GM19324 (cell line): ENCODE data around the gene CERK.

Source experiments
- ATAC-seq: cut with Tn5 transposase; IDR thresholded peaks from one replicate; pipeline ENCODE4 v1.9.1; 2021; ENCODE audit warnings: mild to moderate bottlenecking, moderate library complexity; ENCODE audit not compliant: unreplicated experiment, low FRiP score

Gene CERK

DNA sequence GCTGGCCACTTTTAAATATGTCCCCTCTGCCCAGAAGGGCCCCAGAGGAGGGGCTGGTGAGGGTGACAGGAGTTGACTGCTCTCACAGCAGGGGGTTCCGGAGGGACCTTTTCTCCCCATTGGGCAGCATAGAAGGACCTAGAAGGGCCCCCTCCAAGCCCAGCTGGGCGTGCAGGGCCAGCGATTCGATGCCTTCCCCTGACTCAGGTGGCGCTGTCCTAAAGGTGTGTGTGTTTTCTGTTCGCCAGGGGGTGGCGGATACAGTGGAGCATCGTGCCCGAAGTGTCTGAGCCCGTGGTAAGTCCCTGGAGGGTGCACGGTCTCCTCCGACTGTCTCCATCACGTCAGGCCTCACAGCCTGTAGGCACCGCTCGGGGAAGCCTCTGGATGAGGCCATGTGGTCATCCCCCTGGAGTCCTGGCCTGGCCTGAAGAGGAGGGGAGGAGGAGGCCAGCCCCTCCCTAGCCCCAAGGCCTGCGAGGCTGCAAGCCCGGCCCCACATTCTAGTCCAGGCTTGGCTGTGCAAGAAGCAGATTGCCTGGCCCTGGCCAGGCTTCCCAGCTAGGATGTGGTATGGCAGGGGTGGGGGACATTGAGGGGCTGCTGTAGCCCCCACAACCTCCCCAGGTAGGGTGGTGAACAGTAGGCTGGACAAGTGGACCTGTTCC, 71.3 kb downstream of the CERK start:
- ATAC-seq: no peak

DNA sequence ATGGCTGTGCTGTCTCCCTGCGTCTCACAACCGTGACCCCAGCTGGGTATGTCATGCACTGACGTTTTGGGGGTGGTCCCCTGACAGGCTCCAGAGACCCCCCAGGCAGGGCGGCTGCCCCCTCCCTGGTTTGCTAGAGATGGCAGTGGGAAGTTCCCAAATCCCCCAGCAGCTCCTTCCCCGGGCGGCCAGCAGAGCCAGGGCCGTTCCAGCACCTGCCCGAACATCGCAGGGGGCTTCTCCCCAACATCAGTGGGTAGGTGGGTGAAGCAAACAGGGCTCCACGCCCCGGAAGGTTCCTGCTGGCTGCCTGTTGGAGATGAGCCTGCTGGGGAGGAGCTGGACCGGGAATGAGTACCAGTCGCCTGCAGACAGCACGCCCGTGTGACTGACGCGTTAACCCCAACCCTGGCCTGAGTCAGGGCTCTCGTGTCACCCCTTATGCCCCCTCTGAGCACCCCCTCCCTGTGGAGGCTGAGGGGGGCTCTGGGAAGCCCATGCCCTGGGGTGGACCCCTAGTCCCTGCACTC, 72.2 kb downstream of the CERK start:
- ATAC-seq: no peak

DNA sequence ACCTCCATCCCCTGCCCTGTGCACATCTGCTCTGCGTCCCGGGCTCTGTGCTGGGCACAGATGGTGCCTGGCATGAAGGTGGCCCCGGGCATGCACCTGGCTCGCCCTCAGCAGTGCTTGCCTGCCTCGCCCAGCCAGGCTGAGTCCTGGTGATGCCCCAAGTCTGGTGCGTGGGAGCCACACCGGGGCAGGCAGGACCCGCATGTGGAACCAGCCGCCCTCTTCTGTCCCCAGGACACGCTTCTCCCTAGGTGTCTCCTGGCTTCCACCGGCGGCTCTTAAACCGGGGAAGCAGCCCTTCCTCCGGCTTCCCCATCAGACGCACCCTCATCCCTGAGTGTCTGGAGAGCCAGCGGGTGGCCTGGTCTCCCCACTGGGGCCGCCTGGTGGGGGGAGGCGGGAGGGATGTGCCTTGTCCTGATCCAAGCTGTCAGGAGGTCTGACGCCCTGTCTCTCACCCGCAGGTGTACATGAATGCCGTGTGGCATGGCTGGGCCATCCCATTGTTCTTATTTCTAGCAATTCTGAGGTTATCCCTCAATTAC, 72.8 kb downstream of the CERK start:
- ATAC-seq: no peak

DNA sequence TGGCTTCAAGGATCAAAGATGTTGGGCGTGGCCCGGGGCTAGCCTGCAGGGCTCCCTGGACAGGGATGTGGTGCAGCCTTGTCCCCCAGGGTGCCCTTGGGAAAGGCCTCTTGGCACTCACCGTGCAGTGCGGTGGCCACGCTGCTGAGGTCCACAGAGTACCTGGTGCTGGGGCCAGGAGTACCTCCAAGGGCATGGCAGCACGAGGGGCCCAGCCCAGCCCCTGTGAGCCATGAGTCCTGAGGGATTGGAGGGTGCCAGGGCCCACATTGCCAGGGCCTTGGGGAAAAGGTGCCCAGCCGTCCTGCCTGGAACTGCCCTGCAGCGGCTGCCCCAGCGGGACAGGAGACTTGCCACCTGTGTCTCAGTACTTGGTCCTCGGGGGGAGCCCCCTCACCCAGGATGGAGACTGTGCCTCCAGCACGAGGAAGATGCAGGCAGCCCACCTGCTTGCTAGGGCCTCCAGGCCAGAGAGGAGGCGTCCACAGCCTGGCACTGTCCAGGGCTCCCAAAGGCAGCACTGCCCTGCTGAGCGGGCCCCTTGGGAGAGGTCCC, 73.7 kb downstream of the CERK start:
- ATAC-seq: no peak

DNA sequence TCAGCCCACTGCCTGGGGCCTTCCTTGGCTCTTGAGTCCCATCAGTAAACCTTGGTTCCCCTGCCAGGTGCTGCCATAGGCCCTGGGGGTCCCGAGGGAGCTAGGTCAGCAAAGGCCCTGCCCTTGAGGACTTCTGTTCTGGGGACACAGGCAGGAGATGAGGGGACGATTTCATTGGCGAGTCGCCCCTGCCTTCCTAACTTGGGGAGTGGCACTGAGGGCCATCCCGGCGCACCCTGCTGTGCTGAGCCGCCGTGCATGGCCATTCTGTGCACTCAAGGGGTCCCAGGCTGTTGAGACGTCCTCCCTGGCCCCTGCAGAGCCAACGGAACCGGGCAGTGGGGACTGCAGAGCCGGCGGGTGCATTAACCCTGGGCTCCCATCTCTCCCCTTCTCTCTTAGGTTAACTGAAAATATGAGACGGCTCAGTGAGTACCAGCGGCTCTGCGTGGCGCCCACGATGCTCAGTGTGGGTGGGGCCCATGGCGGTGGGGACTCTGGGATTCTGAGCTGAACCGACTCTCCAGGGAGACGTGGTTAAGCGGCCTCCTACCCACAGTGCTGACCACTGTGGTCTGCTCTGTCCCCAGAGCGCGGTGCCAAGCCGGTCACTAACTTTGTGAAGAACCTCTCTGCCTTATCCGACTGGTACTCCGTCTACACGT, 74.5 kb downstream of the CERK start:
- no peak for ATAC-seq

DNA sequence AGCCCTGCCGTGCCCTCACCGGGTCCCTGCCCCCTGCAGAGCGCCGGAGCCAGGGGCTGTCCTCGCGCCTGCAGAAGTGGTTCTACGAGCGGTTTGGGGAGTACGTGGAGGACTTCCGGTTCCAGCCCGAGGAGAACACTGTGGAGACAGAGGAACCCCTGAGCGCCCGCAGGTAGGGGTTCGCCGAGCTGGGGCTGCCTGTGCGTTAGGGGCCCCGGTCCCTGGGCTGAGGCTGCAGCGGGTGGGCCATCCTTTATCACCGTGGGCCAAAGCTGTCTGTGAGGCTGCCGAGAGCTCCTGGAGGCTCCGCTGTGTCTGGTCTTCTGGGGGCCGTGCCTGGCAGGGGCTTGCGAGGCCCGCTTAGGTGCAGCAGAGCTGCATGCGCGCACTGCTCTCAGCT, 75.1 kb downstream of the CERK start:
- no peak for ATAC-seq

DNA sequence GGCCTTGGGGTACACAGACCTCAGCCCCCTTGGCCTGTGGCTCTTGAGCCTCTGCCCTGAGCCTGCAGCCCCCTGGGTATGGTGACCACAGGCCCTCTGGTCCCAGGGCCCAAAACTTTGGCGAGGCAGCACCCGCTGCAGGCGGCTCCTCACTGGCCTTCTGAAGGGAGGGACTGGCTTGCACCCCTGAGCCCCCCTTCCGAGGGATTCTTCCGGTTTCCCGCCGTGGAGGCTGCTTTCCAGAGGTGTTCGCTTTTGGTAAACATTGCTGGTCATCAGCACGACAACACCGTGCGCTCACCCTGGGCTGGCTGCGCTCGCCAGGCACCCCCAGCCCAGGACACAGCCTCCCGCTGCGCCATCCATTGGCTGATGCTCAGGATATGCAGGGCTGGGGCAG, 75.8 kb downstream of the CERK start:
- ATAC-seq: no peak

DNA sequence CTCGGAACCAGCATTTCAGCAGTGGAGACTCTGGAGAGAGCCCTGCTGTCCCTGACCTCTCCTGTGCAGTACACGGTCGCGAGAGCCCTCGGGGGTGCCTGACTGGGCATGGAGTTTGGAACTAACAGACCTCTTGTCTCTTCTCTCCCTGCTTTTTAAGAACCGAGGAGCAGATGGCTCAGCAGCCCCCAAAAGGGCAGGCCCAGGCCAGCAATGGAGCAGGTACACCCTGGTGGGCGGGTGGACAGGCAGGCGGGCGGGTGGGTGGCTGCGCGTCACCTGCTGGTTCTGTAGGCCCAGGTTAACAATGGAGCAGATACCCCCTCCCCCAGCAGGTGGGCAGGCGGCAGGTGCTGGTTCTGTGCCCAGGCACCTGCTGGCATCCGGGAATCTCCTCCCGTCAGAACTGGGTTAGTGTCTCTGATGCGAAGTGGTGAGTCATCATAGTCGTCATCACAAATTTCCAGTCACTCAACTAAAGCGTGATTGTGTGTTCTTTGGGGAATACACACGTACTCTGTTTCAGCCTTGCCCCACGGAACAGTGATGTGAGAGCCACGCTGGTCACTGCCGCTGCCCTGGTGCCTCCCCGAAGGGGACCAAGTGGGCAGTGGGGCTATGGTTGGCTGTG, 76.7 kb downstream of the CERK start:
- ATAC-seq: no peak

DNA sequence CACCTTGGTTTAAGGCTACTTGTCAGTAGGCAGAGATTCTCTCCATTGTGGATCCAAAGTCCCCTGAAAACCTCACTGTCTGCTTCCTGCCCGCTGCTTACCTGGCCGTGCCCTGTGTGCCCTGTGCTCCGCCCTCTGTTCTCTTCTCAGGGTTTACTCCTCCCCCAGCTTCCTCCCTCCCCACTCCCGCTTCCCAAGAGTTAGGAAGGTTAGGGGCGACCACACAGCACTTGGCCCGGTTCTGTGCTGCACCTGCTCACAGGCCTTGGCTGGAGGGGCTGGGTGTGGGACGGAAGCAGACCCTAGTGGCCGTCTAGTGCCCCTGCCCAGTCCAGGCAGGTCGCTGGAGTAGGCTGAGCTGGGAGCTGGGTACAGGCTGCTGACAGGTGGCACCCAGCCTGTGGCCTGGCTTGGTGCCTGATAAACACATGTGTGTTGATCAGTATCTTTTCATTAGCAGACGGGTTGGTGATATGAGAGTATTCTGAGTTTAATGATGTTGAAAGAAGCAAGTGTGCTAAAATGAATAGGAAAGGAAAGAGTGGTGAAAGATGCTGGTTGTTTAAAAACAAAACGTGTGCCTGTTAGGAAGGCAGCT, 77.3 kb downstream of the CERK start:
- no peak for ATAC-seq

DNA sequence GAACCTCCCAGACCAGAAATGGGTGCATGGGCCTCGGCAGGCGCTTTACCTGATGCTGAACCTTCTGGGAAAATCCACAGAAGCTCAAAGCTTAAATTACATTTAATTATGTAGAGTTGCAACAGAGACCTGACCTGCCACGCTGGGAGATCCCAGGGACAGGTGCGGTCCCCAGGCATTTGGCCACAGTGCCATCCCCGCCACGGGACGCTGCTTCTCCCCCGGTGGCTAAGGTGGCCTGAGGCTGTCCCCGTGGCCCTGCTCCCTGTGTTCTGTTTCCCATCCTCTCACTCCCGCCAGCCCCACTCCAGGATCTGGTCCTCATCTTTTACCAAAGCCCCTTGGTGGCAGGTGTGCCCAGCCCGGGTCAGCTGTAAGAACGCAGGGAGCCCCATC, 78.3 kb downstream of the CERK start:
- ATAC-seq: no peak

DNA sequence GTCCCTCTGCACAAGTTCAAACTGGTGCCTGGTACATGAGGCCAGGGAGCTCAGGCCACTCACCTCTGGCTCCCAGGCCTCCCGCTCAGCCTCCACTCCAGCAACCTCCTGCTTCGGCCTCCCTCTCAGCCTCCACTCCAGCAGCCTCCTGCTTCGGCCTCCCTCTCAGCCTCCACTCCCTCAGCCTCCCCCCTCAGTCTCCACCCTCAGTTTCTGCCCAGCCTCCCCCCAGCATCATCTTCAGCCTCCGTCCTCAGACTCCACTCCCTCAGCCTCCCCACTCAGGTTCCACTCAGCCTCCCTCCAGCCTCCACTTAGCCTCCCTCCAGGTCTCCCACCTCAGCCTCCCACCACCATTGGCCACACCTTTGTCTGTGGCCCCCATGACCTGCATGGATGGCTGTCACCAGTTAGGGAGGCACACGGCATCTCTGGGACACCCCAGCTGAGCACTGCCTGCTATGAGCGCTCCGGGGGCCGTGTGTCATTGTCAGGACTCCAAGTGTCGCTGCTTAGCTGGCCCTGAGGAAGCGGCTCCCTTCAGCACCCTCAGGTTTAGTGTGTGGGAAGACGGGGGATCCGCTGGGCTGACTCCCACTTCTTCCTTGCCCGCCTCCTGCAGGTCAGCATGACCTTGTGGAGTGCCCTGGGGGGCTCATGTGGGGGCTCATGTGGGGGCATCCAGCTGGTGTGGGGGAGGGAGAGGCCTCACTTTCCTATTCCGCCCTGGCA, 78.8 kb downstream of the CERK start:
- ATAC-seq: no peak

DNA sequence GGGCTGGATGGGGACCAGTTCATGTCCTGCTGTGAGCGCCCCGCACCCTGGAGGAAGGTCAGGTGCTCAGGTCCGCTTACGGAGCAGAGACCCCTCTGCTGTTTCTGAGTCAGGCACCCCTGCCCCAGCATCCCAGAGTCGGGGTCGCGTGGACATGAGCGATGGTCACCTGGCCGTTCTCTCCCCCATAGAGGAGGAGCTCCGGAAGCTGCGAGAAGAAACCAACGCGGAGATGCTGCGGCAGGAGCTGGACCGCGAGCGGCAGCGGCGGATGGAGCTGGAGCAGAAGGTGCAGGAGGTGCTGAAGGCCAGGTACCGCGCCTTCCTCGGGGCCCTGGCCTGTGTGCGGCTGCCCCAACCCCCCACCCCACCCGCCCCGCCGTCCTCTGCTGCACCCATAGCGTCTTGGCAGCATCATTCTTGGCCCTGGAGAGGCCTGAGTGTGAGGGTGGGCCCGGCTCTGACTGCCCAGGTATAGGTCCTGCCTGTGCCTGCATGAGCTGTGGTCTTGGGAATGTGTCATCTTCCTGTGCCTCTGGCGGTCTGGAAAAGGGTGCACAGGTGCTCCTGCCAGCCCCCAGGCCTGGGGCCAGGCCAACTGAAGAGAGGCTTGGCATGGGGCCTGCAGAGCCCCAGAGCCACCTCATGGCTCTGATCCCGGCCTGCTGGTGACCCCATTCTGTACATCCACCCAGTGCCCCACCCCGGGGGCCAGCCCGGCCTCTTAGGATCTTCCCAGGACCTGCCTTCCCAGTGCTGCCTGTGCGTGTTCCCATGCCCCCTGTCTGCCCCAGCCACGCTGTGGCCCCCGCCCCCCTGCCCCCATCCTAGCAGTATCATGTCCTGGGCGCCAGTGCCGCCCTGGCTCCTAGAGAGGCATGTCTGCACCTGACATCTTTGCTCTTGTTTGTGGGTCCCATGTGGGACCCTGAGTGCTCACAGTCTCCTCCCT, 79.8 kb downstream of the CERK start:
- no peak for ATAC-seq

DNA sequence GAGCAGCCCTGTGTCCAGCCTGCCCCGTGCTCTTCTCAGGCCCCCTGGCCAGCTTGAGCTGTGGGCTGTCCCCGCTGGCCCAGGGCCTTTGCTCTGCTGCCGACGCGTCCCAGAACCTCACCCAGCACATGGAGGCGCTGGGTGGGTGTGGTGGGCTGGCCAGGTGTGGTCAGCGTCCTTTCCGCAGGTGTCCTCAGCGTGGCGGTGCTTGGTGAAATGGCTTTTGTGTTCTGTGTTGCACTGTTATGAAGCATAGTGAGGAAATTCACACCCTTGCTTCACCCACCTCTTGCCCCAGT, 80.4 kb downstream of the CERK start:
- ATAC-seq: no peak

DNA sequence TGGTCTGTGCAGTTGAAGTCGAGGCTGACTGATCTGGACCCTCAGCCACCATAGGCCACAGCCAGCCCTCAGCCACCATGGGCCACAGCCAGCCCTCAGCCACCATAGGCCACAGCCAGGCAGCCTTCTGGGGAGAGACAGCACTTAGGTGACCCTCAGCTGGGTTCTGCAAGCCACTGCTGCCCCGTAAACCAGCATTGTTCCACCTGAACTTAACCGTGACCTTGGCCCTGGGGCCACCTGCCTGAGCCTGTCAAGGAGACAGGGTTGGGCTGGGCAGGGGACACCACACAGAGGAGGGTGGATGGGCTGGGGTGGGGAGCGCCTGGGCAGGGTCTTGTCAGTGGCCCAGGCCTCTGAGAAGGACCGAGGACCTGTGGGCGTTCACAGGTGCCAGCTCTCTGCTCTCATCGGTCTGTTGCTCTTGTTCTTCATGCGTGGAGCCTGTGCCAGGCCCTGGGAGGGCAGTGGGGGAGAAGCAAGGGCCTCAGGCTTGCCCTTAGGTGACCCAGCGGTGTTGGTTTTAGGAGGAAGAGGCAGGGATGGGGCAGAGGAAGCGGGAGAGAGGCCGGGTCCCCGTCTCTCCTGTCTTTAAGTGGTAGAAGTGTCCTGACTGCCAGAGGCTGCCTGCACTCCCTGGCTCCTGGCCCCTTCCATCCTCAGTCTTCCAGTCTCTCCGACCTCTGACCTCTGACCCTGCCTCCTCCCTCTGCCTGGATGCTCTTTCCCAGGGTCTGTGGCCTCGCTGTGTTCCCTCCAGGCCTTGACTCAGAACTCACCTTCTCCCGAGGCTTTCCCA, 81.0 kb downstream of the CERK start:
- no peak for ATAC-seq

DNA sequence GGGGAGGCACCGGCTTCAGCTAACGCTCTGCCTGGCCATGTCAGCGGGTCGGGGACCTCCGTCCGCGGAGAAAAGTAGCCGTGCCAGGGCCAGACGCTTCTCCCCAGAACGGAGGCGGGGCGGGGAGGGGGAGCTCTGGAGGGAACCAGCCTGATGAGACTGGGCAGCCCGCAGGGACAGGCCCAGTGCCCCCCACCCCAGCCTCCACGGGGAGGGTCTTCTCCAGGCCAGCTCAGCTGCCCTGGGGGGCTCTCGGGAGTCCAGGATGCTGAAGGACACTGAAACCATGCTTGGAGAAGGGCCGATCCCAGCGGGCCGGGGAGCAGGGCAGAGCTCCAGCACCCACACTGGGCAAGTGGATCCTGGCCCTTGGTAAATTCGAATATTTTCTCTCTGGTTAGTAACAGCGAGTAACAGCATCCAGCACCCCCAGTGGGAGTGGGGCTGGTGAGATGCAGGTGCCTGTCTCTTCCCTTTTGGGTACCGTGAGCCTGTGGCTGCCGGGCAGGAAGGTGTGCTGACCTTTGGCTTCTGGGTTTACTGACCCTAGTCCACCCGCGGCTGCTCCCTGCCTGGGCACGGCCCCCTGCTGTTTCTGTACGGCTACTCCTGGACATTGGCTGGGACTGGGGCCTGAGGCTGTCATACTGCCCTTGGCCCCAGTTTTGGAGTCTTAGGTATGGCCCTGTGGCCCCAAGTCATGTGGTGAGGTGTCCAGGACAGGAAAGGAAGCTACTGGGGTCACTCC, 82.0 kb downstream of the CERK start:
- ATAC-seq: no peak

DNA sequence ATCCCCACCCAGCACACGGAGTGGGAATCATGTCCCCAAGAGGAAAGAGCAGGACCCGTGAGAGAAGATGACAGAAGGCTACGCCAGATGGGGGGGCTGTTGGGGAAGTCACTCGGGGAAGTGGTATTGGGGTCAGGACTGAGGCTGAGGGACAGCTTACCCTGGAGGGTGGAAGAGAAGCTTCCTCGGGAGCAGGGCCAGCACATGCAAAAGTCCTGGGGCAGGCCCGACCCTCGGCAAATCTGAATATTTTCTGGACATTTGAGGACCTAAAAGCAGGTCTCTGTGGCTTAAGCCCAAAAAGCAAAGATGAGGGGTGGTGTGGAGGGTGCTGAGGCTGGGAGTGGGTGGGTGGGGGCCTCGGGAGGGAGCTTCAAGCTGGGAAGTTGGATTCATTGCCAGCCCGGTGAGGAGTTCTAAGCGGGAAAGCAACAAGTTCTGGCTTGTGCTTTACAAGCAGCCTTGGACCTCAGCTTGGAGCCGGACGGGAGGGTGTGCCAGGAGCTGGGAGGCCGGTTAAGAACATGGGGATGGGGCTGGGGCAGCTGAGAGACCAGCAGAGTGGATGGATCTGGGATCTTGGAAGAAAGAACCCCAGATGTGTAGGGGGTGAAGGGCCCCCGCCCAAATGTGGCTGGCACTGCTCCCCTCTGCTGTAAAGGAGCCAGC, 83.0 kb downstream of the CERK start:
- ATAC-seq: no peak

DNA sequence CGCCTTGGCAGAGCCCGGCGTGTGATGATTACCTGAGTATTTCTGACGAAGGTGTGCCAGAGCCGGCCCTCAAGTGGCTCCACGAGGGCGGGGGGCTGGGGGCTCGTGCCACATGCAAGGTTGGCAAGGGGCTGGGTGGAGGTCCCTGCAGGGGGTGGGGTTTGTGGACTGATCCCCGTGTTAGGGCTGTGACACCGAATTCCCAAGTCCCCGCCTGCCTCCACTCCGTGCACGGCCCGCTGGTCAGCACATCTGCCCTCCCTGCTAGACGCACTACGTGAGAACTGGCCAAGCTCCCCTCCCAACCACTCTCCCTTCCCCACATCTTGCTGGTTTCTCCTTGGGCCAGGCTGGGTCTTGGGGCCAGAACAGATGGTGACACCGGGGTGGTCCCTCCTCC, 83.6 kb downstream of the CERK start:
- ATAC-seq: no peak
